ENCODE results near the gene LRRK1. TPM values are rescaled to one million over a fixed set of nuclear protein-coding genes. Genes with fewer than 3 reads are reported as not detected.

LRRK1 gene
- total and polyA plus RNA-seq, 12 donors = 1.5 to 8.1 (median 2.0) TPM

- 89 to 95% methylated on average over 3 of the region's 3 CpGs for WGBS, 2 donors
- H3K27me3 ChIP-seq = no peaks in the 10 kb centered on the region
- peaks cover 0 to 11% (median 3%) of the 10 kb centered on the region in 9 donors for H3K4me1 ChIP-seq
- DNase-seq = no peak
- no peak for TF ChIP-seq CTCF (IDR thresholded peaks at IDR 0.05)
- H3K4me3 ChIP-seq = no peak overlapping the region
- intact Hi-C loops (cut with DNase I) = no loop called here
- no peak for ATAC-seq
- H3K9me3 ChIP-seq = peaks cover 0 to 3% (median 0%) of the 10 kb centered on the region in 11 donors
- H3K36me3 ChIP-seq = no peaks in the 10 kb centered on the region
- no peak overlapping the region for H3K27ac ChIP-seq
Measured at GRCh38 chr15:101101676-101102075, 182.5 kb downstream of the LRRK1 start.

GRCh38 chr15:101102746-101103145, 183.6 kb downstream of the LRRK1 start:
- TF ChIP-seq CTCF (IDR thresholded peaks at IDR 0.05) = no peak
- Histone ChIP-seq H3K27ac (no peak overlapping the region), H3K9me3 (peaks cover 0 to 3% (median 0%) of the 10 kb centered on the region in 11 donors), H3K4me1 (peaks cover 0 to 11% (median 3%) of the 10 kb centered on the region in 9 donors), H3K4me3 (no peak overlapping the region), H3K27me3 (no peaks in the 10 kb centered on the region), H3K36me3 (no peaks in the 10 kb centered on the region)
- intact Hi-C loops (cut with DNase I) = no loop called here
- ATAC-seq (no peak), DNase-seq (no peak)
- 83 to 93% methylated on average over 5 of the region's 5 CpGs for WGBS, 2 donors

- 88 to 93% methylated on average over 8 of the region's 8 CpGs for WGBS, 2 donors
- peaks cover 0 to 11% (median 3%) of the 10 kb centered on the region in 9 donors for H3K4me1 ChIP-seq
- DNase-seq (no peak), ATAC-seq (no peak)
- intact Hi-C loops (cut with DNase I) = no loop called here
- no peak overlapping the region for H3K4me3 ChIP-seq
- no peak overlapping the region for H3K27ac ChIP-seq
- H3K9me3 ChIP-seq = peaks cover 0 to 9% (median 0%) of the 10 kb centered on the region in 11 donors
- no peaks in the 10 kb centered on the region for H3K27me3 ChIP-seq
- no peaks in the 10 kb centered on the region for H3K36me3 ChIP-seq
- TF ChIP-seq CTCF (IDR thresholded peaks at IDR 0.05) = no peak
Measured at GRCh38 chr15:101103598-101103997, 184.4 kb downstream of the LRRK1 start.

- Histone ChIP-seq H3K27ac (no peak overlapping the region), H3K9me3 (peaks cover 0 to 9% (median 0%) of the 10 kb centered on the region in 11 donors), H3K36me3 (no peaks in the 10 kb centered on the region), H3K4me3 (no peak overlapping the region), H3K27me3 (no peaks in the 10 kb centered on the region), H3K4me1 (peaks cover 0 to 11% (median 3%) of the 10 kb centered on the region in 9 donors)
- ATAC-seq (no peak), DNase-seq (no peak)
- no peak for TF ChIP-seq CTCF (IDR thresholded peaks at IDR 0.05)
- WGBS, 2 donors = 92 to 93% methylated on average over 9 of the region's 9 CpGs
- intact Hi-C loops (cut with DNase I) = no loop called here
Measured at GRCh38 chr15:101104141-101104540, 185.0 kb downstream of the LRRK1 start.

Measured in heart right ventricle (tissue), 16 donors.